Ishikawa (cell line): ENCODE results near the gene TACC2.

Experiments
- EP300 ChIP-seq: IDR thresholded peaks from 2 replicates; pipeline ENCODE4 v1.6.1; 2012; ENCODE audit warnings: borderline replicate concordance
- NFIC ChIP-seq: IDR thresholded peaks from 2 replicates; pipeline ENCODE4 v1.6.1; 2012
- REST ChIP-seq: IDR thresholded peaks from 2 replicates; pipeline ENCODE4 v1.6.1; 2012; ENCODE audit warnings: low read depth, mild to moderate bottlenecking
- TAF1 ChIP-seq: IDR thresholded peaks from 2 replicates; pipeline ENCODE4 v1.6.1; 2012; ENCODE audit warnings: low read depth, mild to moderate bottlenecking

GRCh38 chr10:122089311-122090017, 100.5 kb downstream of the TACC2 start:
- TF ChIP-seq EP300 (no peak), TAF1 (no peak), REST (no peak), NFIC (no peak)
